GM23338 (cell line): ENCODE results near the gene EFCC1.

Source experiments
- EZH2 ChIP-seq: fragments of 200-600 bp; sonication (generic); IDR thresholded peaks from one replicate; pipeline ENCODE4 v1.8.0; 2017; ENCODE audit warnings: antibody characterized with exemption, mild to moderate bottlenecking, low read depth; ENCODE audit not compliant: unreplicated experiment
- EZH2phosphoT487 ChIP-seq: fragments of 200-600 bp; sonication (generic); IDR thresholded peaks from one replicate; pipeline ENCODE4 v1.8.1; 2018; ENCODE audit warnings: antibody characterized with exemption; ENCODE audit not compliant: unreplicated experiment
- JUNB ChIP-seq: IDR thresholded peaks from one replicate; pipeline ENCODE4 v1.6.1; 2016; ENCODE audit warnings: antibody characterized with exemption; ENCODE audit not compliant: unreplicated experiment
- POLR2AphosphoS5 ChIP-seq: IDR thresholded peaks from 2 replicates; pipeline ENCODE4 v1.6.1; 2016; ENCODE audit warnings: antibody characterized with exemption, low read depth
- ZNF331 ChIP-seq: fragments of 250-450 bp; sonication (Bioruptor Pico); IDR thresholded peaks from 2 replicates; pipeline ENCODE4 v1.5.0; 2020; ENCODE audit warnings: low read depth, mild to moderate bottlenecking, moderate library complexity
- TF ChIP-seq, protein P1 (sequence below), 2 experiments: fragments of 200-600 bp in 1 of 2; sonication (generic) in 1 of 2; conservative IDR thresholded peaks; 2 replicates each; pipeline versions ENCODE4 v1.5.1 to v1.6.1; 2016 to 2017; ENCODE audit warnings: antibody characterized with exemption in 2 of 2, low read depth in 2 of 2, mild to moderate bottlenecking in 2 of 2, moderate library complexity in 1 of 2
- TF ChIP-seq, protein P2 (sequence below): IDR thresholded peaks from 2 replicates; pipeline ENCODE4 v1.6.1; 2016; ENCODE audit warnings: antibody characterized with exemption

DNA sequence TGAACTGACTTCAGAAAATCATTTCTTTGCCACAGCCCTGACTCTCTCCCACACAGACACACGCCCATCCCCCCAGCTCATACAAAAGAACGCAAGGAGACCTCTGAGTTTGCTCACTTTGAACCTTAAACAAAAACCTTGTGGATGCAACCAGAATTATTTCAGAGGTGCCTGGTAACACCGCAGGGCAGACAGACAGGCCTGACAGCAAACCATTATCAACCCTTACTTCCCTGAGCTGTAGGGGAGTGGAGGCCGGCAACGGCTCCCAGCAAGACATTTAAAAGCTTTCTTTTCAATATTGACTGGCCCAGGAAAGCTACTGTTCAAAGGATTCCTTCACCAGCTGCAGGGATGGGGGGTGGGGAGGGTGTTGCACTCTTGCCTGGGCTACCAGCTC, 2.0 kb upstream of the EFCC1 start:
- TF ChIP-seq, protein P1, sequence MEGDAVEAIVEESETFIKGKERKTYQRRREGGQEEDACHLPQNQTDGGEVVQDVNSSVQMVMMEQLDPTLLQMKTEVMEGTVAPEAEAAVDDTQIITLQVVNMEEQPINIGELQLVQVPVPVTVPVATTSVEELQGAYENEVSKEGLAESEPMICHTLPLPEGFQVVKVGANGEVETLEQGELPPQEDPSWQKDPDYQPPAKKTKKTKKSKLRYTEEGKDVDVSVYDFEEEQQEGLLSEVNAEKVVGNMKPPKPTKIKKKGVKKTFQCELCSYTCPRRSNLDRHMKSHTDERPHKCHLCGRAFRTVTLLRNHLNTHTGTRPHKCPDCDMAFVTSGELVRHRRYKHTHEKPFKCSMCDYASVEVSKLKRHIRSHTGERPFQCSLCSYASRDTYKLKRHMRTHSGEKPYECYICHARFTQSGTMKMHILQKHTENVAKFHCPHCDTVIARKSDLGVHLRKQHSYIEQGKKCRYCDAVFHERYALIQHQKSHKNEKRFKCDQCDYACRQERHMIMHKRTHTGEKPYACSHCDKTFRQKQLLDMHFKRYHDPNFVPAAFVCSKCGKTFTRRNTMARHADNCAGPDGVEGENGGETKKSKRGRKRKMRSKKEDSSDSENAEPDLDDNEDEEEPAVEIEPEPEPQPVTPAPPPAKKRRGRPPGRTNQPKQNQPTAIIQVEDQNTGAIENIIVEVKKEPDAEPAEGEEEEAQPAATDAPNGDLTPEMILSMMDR (conservative IDR thresholded peaks at IDR 0.05; ENCODE audit: low read depth in 2 of 2) = no peak
- TF ChIP-seq JUNB = no peak
- no peak for TF ChIP-seq EZH2phosphoT487
- TF ChIP-seq POLR2AphosphoS5 = no peak
- TF ChIP-seq EZH2 = no peak
- TF ChIP-seq ZNF331 (CRISPR knock-in tag) = no peak
- TF ChIP-seq, protein P2, sequence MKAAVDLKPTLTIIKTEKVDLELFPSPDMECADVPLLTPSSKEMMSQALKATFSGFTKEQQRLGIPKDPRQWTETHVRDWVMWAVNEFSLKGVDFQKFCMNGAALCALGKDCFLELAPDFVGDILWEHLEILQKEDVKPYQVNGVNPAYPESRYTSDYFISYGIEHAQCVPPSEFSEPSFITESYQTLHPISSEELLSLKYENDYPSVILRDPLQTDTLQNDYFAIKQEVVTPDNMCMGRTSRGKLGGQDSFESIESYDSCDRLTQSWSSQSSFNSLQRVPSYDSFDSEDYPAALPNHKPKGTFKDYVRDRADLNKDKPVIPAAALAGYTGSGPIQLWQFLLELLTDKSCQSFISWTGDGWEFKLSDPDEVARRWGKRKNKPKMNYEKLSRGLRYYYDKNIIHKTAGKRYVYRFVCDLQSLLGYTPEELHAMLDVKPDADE = no peak
